HL-60 (cell line): ENCODE data around the gene XYLT1.

Experiments
- DNase-seq, 2 experiments: peaks; one replicate each; pipeline ENCODE4 v3.0.0-alpha.2; 2010 to 2020; ENCODE audit warnings: low read depth in 1 of 2, low spot score in 1 of 2
- H3K27ac ChIP-seq: fragments of 250-450 bp; sonication (Bioruptor Pico); replicated peaks from 2 replicates; pipeline ENCODE4 v1.5.1; 2020; ENCODE audit warnings: mild to moderate bottlenecking, moderate library complexity
- H3K27me3 ChIP-seq: fragments of 250-450 bp; sonication (Bioruptor Pico); 2 replicates; pipeline ENCODE4 v1.5.1; 2021; ENCODE audit warnings: mild to moderate bottlenecking, moderate library complexity; ENCODE audit not compliant: insufficient read depth, poor library complexity, severe bottlenecking
- H3K4me3 ChIP-seq: replicated peaks from 2 replicates; pipeline ENCODE4 v1.5.1; 2011; ENCODE audit warnings: mild to moderate bottlenecking, control low read depth, low read length; ENCODE audit not compliant: insufficient read depth
- GABPA ChIP-seq: IDR thresholded peaks from 2 replicates; pipeline ENCODE4 v1.6.1; 2012; ENCODE audit warnings: low read depth
- POLR2AphosphoS5 ChIP-seq: IDR thresholded peaks from 2 replicates; pipeline ENCODE4 v1.6.1; 2012; ENCODE audit warnings: low read depth
- SPI1 ChIP-seq: IDR thresholded peaks from 2 replicates; pipeline ENCODE4 v1.6.1; 2012; ENCODE audit warnings: low read depth, mild to moderate bottlenecking, borderline replicate concordance
- TF ChIP-seq, protein P1 (sequence below): IDR thresholded peaks from one replicate; pipeline ENCODE4 v1.5.1; 2011; ENCODE audit warnings: low read length, control low read depth, inconsistent platforms; ENCODE audit not compliant: insufficient read depth
- TF ChIP-seq, protein P2 (sequence below): IDR thresholded peaks from 2 replicates; pipeline ENCODE4 v1.6.1; 2012; ENCODE audit warnings: low read depth; ENCODE audit not compliant: insufficient replicate concordance

XYLT1 gene

DNA sequence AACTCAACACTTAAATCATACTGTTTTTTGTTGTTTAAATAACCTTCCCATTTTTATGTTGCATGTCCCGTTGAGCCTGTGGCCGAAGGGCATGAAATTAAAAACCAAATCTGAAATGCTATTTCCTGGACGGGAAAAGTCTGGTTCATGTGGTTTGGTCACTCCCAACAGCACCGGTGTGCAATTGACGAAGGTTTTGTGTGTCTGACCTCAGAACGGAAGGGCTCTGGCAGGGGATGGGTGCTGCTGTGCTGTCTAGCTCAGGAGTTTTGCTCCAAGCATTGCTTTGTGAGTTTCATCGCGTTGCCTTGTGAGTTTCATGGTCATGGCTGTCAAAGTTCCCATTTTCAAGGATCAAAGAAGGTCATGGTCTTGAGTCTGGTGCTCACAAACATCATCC lies 363.3 kb downstream of the XYLT1 start:
- no peak for TF ChIP-seq SPI1
- TF ChIP-seq, protein P1, sequence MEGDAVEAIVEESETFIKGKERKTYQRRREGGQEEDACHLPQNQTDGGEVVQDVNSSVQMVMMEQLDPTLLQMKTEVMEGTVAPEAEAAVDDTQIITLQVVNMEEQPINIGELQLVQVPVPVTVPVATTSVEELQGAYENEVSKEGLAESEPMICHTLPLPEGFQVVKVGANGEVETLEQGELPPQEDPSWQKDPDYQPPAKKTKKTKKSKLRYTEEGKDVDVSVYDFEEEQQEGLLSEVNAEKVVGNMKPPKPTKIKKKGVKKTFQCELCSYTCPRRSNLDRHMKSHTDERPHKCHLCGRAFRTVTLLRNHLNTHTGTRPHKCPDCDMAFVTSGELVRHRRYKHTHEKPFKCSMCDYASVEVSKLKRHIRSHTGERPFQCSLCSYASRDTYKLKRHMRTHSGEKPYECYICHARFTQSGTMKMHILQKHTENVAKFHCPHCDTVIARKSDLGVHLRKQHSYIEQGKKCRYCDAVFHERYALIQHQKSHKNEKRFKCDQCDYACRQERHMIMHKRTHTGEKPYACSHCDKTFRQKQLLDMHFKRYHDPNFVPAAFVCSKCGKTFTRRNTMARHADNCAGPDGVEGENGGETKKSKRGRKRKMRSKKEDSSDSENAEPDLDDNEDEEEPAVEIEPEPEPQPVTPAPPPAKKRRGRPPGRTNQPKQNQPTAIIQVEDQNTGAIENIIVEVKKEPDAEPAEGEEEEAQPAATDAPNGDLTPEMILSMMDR: no peak
- TF ChIP-seq POLR2AphosphoS5: no peak
- no peak for TF ChIP-seq GABPA
- TF ChIP-seq, protein P2, sequence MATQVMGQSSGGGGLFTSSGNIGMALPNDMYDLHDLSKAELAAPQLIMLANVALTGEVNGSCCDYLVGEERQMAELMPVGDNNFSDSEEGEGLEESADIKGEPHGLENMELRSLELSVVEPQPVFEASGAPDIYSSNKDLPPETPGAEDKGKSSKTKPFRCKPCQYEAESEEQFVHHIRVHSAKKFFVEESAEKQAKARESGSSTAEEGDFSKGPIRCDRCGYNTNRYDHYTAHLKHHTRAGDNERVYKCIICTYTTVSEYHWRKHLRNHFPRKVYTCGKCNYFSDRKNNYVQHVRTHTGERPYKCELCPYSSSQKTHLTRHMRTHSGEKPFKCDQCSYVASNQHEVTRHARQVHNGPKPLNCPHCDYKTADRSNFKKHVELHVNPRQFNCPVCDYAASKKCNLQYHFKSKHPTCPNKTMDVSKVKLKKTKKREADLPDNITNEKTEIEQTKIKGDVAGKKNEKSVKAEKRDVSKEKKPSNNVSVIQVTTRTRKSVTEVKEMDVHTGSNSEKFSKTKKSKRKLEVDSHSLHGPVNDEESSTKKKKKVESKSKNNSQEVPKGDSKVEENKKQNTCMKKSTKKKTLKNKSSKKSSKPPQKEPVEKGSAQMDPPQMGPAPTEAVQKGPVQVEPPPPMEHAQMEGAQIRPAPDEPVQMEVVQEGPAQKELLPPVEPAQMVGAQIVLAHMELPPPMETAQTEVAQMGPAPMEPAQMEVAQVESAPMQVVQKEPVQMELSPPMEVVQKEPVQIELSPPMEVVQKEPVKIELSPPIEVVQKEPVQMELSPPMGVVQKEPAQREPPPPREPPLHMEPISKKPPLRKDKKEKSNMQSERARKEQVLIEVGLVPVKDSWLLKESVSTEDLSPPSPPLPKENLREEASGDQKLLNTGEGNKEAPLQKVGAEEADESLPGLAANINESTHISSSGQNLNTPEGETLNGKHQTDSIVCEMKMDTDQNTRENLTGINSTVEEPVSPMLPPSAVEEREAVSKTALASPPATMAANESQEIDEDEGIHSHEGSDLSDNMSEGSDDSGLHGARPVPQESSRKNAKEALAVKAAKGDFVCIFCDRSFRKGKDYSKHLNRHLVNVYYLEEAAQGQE: no peak
- no peak for DNase-seq
- Histone ChIP-seq H3K27ac (no peak overlapping the region), H3K4me3 (no peak overlapping the region), H3K27me3 (no peaks in the 10 kb centered on the region)

DNA sequence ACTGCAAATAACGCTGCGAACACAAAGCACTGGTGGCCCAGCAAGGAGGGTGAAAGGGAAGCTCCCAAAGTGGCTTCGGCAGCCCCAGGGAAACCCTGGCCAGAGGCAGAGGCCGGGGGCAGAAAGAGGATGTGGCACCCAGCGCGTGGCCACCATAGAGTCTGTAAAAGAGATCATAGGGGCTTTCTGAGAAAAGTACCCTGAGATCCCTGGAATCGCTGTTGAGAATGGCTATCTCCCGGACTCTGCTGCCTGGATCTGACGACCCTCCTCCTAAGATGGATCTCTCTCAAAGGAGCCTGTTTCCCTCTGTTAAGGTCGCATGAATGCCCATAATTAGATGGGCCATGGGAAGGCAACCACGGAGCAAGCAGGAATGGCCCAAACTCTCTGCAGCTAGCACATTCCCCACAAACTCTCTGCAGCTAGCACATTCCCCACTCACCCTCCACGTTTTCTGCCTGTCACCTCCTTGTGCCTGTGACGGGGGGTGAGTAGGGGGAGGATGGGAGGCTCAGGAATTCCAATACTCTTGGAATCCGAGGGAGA lies 364.4 kb downstream of the XYLT1 start:
- no peak for DNase-seq
- TF ChIP-seq, protein P2: no peak
- TF ChIP-seq SPI1: no peak
- TF ChIP-seq POLR2AphosphoS5: no peak
- TF ChIP-seq, protein P1: no peak
- no peak for TF ChIP-seq GABPA
- H3K4me3 ChIP-seq: no peak overlapping the region
- no peaks in the 10 kb centered on the region for H3K27me3 ChIP-seq
- H3K27ac ChIP-seq: no peak overlapping the region

DNA sequence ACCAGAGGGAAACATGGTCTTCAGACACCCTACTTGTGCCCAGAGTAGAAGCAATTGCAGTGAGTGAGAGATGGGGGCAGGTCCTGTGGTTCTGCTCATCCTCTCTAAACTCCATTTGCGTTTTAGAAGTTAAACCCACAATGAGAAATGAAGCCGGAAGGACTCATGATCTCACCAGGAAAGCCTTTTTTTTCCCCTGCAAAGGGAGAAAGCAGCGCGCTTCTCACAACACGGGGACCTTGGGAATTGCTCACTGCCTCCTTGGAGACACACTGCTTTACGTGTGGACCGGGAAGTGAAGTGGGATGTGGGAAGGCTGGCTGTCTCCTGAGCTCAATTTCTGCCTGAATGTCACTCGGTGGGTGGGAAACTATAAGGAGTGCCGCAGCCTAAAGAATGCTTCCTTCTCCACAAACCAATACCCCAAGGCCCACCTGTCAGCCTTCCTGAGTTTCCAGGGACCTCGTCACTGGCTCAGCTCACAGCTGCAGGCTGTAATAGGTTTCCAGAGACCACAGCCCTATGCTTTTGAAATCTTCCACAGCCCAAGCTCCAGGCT lies 365.4 kb downstream of the XYLT1 start:
- H3K27me3 ChIP-seq: no peaks in the 10 kb centered on the region
- no peak for DNase-seq
- TF ChIP-seq, protein P1: no peak
- TF ChIP-seq, protein P2: no peak
- TF ChIP-seq POLR2AphosphoS5: no peak
- TF ChIP-seq SPI1: no peak
- TF ChIP-seq GABPA: no peak
- H3K4me3 ChIP-seq: no peak overlapping the region
- no peak overlapping the region for H3K27ac ChIP-seq
